GM21423 (cell line): Measurements from ENCODE around the gene STIM2.
A peak's percentile ranks its signal among the peaks of the same experiment; 100 is the strongest.
"Not testable (repeated sequence)": the region's sequence is repeated elsewhere in the genome, so short reads cannot be mapped to it uniquely, and the experiment has no call there.

Experiments
- ATAC-seq: cut with Tn5 transposase; IDR thresholded peaks from one replicate; pipeline ENCODE4 v1.9.1; 2021; ENCODE audit warnings: mild to moderate bottlenecking, moderate library complexity; ENCODE audit not compliant: unreplicated experiment

STIM2 gene

GRCh38 chr4:26860157-26860921 lies at the start of gene STIM2:
Gene STIM2 (plus strand): TSS chr4:26860841.
- peak; percentile 60 for ATAC-seq

- not testable (repeated sequence) for ATAC-seq
Observed at GRCh38 chr4:26811571-26811970, 49.1 kb upstream of the STIM2 start.

GRCh38 chr4:26812049-26812714 lies 48.5 kb upstream of the STIM2 start:
- ATAC-seq: no peak

GRCh38 chr4:26813698-26814097 lies 46.9 kb upstream of the STIM2 start:
- ATAC-seq: no peak

GRCh38 chr4:26815199-26815598 lies 45.4 kb upstream of the STIM2 start:
- ATAC-seq: no peak

- ATAC-seq: no peak
Observed at GRCh38 chr4:26815706-26816105, 44.9 kb upstream of the STIM2 start.

- ATAC-seq: peak; percentile 1
Observed at GRCh38 chr4:26819026-26819425, 41.6 kb upstream of the STIM2 start.

GRCh38 chr4:26819478-26820095 lies 41.1 kb upstream of the STIM2 start:
- peak; percentile 27 for ATAC-seq

- ATAC-seq: no peak
Observed at GRCh38 chr4:26820346-26820745, 40.3 kb upstream of the STIM2 start.

GRCh38 chr4:26821031-26821430 lies 39.6 kb upstream of the STIM2 start:
- ATAC-seq: no peak

GRCh38 chr4:26821677-26822503 lies 38.8 kb upstream of the STIM2 start:
- ATAC-seq: no peak

GRCh38 chr4:26822546-26822945 lies 38.1 kb upstream of the STIM2 start:
- peak; percentile 65 for ATAC-seq

- ATAC-seq: not testable (repeated sequence)
Observed at GRCh38 chr4:26822974-26823373, 37.7 kb upstream of the STIM2 start.

- no peak for ATAC-seq
Observed at GRCh38 chr4:26823583-26823982, 37.1 kb upstream of the STIM2 start.

- no peak for ATAC-seq
Observed at GRCh38 chr4:26824667-26825066, 36.0 kb upstream of the STIM2 start.

- ATAC-seq: peak; percentile 87
Observed at GRCh38 chr4:26826721-26827120, 33.9 kb upstream of the STIM2 start.

GRCh38 chr4:26827336-26827735 lies 33.3 kb upstream of the STIM2 start:
- not testable (repeated sequence) for ATAC-seq

GRCh38 chr4:26827798-26828197 lies 32.8 kb upstream of the STIM2 start:
- ATAC-seq: no peak

- no peak for ATAC-seq
Observed at GRCh38 chr4:26829018-26829417, 31.6 kb upstream of the STIM2 start.

- ATAC-seq: no peak
Observed at GRCh38 chr4:26830033-26830432, 30.6 kb upstream of the STIM2 start.

- ATAC-seq: no peak
Observed at GRCh38 chr4:26830701-26831100, 29.9 kb upstream of the STIM2 start.
